SK-N-SH treated with all-trans-retinoic acid at 6 μM for 48 hours (cell line): Measurements from ENCODE around the gene SYT12.

Source experiments
- ESRRG ChIP-seq: fragments of 250-450 bp; sonication (Bioruptor Pico); IDR thresholded peaks from 2 replicates; pipeline ENCODE4 v1.6.1; 2021; ENCODE audit warnings: mild to moderate bottlenecking
- ISL1 ChIP-seq: fragments of 250-450 bp; sonication (Bioruptor Pico); IDR thresholded peaks from 2 replicates; pipeline ENCODE4 v2.1.2; 2022; ENCODE audit warnings: mild to moderate bottlenecking, moderate library complexity
- PATZ1 ChIP-seq: fragments of 250-450 bp; sonication (Bioruptor Pico); IDR thresholded peaks from 2 replicates; pipeline ENCODE4 v1.8.0; 2020; ENCODE audit warnings: mild to moderate bottlenecking, moderate library complexity, borderline replicate concordance
- ZC3H10 ChIP-seq: fragments of 250-450 bp; sonication (Bioruptor Pico); IDR thresholded peaks from 2 replicates; pipeline ENCODE4 v1.5.1; 2021; ENCODE audit warnings: mild to moderate bottlenecking, moderate library complexity
- ZFP3 ChIP-seq: fragments of 250-450 bp; sonication (Bioruptor Pico); IDR thresholded peaks from 2 replicates; pipeline ENCODE4 v1.5.0; 2020; ENCODE audit warnings: mild to moderate bottlenecking, moderate library complexity
- ZFP30 ChIP-seq: fragments of 450-650 bp; formaldehyde crosslinking; IDR thresholded peaks from 2 replicates; pipeline ENCODE4 v1.5.0; 2022; ENCODE audit warnings: mild to moderate bottlenecking, moderate library complexity
- ZNF8 ChIP-seq: fragments of 450-650 bp; formaldehyde crosslinking; IDR thresholded peaks from 2 replicates; pipeline ENCODE4 v1.5.0; 2020; ENCODE audit warnings: mild to moderate bottlenecking, moderate library complexity
- TF ChIP-seq, protein P1 (sequence below): fragments of 250-450 bp; sonication (Bioruptor Pico); IDR thresholded peaks from 2 replicates; pipeline ENCODE4 v1.5.0; 2020; ENCODE audit warnings: mild to moderate bottlenecking, moderate library complexity

SYT12 gene

GRCh38 chr11:67099831-67100324 is 76.9 kb downstream of the SYT12 start (continued):
- TF ChIP-seq, protein P1, sequence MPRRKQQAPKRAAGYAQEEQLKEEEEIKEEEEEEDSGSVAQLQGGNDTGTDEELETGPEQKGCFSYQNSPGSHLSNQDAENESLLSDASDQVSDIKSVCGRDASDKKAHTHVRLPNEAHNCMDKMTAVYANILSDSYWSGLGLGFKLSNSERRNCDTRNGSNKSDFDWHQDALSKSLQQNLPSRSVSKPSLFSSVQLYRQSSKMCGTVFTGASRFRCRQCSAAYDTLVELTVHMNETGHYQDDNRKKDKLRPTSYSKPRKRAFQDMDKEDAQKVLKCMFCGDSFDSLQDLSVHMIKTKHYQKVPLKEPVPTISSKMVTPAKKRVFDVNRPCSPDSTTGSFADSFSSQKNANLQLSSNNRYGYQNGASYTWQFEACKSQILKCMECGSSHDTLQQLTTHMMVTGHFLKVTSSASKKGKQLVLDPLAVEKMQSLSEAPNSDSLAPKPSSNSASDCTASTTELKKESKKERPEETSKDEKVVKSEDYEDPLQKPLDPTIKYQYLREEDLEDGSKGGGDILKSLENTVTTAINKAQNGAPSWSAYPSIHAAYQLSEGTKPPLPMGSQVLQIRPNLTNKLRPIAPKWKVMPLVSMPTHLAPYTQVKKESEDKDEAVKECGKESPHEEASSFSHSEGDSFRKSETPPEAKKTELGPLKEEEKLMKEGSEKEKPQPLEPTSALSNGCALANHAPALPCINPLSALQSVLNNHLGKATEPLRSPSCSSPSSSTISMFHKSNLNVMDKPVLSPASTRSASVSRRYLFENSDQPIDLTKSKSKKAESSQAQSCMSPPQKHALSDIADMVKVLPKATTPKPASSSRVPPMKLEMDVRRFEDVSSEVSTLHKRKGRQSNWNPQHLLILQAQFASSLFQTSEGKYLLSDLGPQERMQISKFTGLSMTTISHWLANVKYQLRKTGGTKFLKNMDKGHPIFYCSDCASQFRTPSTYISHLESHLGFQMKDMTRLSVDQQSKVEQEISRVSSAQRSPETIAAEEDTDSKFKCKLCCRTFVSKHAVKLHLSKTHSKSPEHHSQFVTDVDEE (CRISPR knock-in tag), result no peak
- TF ChIP-seq ZNF8 (CRISPR knock-in tag) (no peak), ESRRG (CRISPR knock-in tag) (no peak), PATZ1 (CRISPR knock-in tag) (no peak), ISL1 (CRISPR knock-in tag) (no peak), ZFP30 (no peak), ZFP3 (no peak), ZC3H10 (no peak)
- TF ChIP-seq, all 23 proteins: peak for 0
